ENCODE data around the gene MAGI3.
"Not testable (repeated sequence)": the region's sequence is repeated elsewhere in the genome, so short reads cannot be mapped to it uniquely, and the experiment has no call there.

MAGI3 gene

DNA sequence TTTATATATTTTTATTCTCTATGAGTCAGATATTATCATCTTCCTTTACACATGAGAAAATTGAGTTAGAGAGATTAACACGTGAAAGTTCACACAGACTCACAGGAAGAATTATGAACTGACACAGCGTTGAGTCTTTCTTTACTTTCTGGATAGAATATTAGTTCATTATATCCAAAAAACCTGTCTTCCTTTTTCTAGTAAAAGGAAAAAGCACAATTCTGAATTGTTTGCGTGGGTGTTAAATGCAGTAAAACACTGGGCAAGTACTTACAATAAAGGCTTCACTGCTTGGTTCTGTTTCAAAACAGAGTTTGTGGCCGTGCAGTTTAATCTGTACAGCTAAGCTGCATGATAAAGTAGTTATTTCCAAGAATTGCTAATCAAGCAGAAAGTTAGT, 10.8 kb downstream of the MAGI3 start:
- DNase-seq, result no peak

DNA sequence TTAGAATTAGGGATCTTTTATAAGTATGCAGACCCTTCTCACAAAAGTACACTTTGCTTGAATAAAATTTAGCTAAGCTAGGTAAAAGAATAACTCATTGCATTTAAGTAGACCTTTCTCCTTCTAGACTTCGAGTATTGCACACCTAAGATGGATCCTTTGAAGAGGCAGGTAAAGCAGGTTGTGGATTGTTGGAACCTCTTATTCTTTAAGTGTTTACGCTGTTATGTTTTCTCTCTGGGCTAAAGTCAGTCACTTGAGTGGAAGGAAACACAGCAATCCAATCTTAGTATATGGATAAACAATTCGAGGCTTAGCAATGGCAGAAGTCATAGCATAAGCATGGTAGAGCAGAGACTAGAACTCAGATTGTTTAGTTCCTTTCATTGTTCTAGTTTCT, 11.4 kb downstream of the MAGI3 start:
- DNase-seq, result no peak

DNA sequence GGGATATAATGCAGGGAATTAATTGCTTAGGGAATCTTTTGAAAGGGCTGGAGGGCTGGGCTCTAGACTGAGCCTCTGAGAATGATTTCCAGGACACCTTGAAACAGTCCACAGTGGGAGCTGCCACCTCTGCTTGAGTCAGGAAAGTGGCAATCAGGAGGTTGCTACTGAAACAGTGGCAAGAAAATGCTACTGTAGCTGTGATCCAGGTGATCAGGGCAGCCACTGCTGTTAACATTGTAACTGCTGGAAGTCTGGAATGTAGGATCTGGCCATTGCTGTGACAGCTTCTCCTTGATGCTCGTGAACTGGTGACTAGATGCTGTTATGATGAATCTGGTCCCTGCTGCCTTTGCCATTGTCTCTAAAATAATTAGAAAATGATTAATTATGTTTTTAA, 12.8 kb downstream of the MAGI3 start:
- DNase-seq, result no peak

DNA sequence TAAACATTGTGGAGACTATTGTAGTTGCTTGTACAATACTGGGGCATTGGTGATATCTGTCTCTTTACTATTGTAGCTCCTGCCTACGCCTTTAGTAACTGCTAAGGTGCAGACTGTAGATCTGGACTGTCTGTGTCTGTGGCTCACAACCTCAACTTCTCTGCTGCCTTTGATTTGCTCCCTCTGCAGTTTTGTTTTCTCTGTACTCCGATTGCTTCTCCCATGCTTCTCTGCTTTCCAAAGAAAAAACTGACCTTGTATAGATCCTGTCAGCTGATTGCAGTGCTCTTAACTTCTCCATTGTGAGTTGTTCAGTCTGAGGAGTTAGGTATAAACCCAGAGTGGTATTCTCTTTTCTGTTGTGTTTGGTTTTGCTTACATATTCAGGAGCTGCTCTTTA, 15.3 kb downstream of the MAGI3 start:
- DNase-seq, result no peak

DNA sequence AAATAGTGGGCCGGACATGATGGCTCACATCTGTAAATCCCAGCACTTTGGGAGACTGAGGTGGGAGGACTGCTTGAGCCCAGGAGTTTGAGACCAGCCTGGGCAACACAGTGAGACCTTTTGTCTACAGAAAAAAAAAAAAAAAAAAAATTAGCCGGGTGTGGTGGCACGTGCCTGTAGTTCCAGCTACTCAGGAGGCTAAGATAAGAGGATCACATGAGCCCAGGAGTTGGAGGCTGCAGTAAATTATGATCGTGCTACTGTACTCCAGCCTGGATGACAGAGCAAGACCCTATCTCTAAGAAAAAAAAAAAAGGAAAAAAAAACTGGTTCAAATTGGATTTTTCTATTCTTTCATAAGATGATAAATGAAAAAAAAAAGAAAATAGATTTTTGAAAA, 15.8 kb downstream of the MAGI3 start:
- DNase-seq, result not testable (repeated sequence)

DNA sequence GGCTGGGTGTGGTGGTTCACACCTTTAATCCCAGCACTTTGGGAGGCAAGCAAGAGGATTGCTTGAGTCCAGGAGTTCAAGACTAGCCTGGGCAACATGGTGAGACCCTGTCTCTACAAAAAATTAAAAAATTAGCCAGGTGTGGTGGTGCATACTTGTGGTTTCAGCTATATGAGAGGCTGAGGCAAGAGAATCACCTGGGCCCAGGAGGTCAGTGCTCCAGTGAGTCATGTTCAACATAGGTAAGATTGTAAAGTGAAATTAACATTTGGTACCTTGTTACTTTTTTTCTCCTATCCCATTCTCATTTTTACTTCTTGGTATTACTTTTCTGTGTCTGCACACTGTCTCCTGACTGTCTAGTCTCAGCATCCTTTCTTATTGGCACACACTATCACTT, 19.0 kb downstream of the MAGI3 start:
- DNase-seq, result no peak

DNA sequence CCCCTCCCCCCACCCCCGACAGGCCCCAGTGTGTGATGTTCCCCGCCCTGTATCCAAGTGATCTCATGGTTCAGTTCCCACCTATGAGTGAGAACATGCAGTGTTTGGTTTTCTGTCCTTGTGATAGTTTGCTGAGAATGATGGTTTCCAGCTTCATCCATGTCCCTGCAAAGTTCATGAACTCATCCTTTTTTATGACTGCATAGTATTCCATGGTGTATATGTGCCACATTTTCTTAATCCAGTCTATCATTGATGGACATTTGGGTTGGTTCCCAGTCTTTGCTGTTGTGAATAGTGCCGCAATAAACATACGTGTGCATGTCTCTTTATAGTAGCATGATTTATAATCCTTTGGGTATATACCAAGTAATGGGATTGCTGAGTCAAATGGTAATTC, 21.7 kb downstream of the MAGI3 start:
- not testable (repeated sequence) for DNase-seq

DNA sequence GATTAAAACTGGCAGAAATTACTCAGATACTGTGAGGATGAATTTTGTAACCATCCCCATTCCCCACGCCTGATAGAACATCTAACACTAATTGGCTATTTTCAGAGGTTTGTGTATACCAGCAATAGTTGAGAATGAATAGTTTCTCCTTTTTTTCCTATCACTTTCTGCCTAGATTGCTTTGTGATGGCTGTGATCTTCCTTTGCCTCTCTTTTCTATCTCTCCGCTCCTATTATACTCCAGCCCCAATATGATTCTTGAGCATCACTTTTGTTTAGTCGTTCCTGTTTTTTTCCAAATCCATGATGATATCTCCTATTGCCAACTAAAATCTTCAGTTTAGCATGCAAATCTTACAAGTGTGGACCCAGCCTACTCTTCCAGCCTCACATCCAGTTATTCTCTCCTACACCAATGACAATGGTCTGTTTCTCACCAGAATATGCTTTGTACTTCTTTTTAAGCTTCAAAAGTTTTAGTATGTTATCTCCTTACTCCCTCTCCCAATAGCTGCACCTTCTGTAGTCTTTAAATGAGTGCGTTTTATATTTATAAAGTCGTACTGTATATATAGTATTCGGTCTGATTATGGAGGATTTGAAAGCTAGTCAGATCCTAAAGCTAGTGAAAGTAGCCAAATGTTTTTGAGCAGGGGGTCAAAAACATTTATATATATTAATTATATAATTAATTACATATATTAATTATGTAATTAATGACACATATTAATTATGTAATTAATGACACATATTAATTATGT, 25.2 kb downstream of the MAGI3 start:
- no peak for DNase-seq

DNA sequence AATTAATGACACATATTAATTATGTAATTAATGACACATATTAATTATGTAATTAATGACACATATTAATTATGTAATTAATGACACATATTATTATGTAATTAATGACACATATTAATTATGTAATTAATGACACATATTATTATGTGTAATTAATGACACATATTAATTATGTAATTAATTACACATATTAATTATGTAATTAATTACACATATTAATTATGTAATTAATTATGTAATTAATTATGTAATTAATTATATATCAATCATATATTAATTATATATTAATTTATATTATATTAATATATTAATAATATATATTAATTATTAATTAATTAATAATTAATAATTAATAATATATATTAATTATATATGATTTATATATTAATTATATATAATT, 25.8 kb downstream of the MAGI3 start:
- DNase-seq, result not testable (repeated sequence)

DNA sequence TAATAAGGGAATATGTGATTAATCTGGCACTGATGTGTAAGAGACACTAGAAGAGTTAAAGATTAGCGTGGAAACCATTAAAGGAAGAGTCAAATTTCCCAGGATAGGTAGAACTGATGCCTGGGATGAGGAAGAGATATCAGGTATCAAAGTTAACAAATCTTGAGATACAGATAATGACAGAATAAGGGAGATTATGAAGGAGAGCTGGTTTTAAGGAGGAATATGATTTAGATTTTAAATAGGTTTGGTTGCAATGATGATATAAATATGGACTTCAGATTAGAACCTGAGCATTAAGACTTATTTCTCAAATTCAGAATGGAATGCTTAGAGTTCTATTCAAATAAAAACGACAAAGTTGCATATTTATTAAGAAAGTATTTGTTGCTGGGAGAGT, 26.2 kb downstream of the MAGI3 start:
- DNase-seq, result no peak

DNA sequence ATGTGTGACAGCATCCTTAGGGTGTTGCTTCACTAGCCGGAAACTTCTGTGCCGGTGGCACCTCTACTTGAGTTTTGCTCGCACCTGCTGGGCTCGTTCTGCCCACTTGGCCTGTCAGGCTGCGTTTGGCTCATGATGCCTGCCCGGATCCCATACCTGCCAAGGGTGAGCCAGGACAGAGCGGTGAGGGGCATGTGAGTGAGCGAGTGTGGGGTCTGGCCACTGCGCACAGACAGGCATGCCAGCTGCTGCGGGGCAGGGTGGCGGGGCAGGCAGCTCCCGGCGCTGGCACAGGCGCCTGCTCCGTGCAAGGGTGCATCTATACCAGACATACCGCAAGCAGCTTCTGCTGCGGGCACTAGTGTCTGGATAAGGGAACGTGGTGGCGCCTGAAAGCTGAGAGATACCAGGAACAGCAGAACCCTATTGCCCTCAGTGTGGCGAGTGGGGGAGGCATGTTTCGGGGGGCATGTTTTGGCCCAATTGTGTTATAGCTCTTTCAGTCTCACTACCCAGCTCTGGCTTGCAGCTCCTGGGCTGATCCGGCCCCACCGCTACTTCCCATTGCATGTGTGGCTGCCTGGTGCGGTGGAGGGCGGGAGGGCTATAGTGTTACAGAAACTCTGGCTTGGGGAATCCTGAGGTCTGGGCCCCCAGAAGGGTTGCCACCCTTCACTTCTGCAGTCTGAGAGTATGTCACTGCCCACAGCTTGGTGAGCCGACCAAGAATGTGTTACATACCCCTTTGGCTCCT, 32.2 kb downstream of the MAGI3 start:
- no peak for DNase-seq

DNA sequence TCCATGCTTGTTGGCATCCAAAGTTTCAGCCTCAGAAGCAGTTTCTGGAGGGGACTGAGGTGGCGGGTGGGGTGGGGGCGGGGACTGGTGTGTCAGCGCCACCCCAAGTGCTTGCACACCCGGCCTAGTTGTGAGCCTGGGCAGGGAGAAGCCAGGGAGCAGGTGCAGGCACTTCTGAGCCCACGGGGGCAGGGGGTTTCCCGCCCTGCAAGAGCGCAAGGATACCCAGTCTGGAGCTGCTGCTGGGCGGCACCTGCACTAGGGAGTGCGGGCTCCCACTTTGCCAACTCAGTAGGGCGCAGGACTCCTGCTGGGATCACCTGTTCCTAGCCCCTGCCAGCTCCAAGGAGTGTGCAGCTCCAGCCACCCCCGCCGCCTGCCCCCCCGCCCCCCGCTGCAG, 33.5 kb downstream of the MAGI3 start:
- no peak for DNase-seq

DNA sequence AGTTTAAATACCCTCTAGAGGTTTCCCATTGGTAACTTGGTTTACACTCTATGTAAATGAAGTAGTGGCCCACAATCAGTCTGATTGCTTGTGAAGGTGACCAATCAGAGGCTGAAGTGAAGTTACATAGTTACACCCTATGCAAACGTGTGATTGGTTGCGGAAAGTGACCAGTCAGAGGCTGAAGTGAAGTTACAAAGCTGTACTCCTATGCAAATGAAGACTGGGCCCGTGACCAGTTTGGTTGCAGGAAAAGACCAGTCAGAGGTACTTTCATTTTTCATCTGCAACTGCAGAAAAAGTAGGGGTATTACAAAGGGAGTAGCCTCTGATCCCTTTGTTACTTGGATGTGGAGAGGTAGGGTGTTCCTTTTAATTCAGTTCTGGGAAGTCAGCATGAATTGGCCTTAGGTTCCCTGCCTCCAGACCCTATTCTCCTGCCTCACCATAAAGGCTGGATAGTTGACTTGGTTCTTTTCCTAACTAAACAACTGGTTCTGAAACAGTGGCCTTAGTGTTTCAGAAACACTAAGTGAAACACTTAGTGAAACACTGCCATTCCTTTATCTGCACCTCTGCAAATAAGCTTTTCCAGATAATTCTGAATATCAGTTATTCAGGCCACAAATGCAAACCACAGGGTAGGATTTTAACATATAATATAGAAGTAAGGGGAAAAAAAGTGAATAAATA, 39.3 kb downstream of the MAGI3 start:
- DNase-seq, result no peak

DNA sequence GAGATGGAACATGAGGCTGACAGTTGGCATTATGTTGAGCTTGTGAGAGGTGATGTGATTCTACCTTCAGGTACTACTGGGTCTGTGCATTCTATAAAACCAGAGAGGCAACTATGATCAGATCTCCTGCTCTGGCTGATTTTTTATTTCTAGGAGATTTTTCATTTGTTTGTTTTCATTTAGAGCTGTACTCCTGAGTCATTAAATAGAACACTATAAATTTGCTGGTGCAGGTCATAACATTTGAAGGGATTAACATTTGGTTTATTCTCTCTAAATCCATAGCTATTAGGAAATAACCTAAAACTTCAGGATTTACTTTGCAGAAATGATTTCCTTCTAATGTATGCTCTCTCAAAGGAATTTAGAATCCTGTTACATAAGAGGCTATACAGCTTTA, 42.9 kb downstream of the MAGI3 start:
- DNase-seq, result no peak

DNA sequence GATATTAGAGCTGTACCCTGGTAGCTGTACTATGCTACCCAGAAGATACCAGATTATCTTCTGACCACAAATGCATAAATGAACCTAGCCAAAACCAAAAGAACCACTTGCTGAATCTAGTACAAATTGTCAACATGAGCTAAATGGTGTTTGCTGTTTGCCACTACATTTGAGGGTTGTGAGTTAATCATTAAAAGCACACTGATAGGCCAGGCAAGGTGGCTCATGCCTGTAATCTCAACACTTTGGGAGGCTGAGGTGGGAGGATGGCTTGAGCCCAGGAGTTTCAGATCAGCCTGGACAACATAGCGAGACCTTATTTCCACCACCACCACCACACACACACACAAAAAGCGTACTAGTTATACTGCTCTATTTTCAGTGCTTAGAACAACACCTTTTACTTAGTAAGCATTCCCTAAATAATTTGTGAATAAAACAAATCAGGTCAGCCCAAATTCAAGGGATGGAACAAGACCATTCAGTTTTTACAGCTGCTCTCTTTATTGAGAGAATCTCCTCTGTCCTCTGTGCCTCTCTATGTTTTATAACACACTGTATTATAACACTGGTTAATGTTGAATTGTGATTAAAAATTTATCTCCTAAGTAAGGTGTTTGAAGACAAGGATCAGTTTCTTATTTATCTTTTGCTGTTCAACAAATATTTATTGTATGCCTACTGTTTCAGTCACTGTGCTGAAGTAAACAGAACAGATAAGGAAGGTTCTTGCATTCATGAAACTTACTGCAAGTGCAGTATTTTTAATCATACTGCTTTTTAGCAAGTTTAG, 44.0 kb downstream of the MAGI3 start:
- DNase-seq, result no peak

DNA sequence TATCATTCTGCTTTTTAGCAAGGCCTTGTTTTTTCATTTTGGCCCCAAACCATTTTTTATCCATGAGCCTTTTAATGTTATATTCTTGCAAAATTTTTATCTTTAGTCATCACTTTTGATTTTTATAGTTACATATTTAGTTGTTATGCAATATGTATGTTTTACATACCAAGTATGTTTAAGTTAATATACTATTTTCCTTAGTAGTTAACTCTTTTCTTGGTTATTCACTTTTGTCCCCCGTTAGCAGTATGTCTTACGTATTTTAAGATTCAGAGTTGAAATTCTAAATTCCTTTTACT, 44.5 kb downstream of the MAGI3 start:
- no peak for DNase-seq

DNA sequence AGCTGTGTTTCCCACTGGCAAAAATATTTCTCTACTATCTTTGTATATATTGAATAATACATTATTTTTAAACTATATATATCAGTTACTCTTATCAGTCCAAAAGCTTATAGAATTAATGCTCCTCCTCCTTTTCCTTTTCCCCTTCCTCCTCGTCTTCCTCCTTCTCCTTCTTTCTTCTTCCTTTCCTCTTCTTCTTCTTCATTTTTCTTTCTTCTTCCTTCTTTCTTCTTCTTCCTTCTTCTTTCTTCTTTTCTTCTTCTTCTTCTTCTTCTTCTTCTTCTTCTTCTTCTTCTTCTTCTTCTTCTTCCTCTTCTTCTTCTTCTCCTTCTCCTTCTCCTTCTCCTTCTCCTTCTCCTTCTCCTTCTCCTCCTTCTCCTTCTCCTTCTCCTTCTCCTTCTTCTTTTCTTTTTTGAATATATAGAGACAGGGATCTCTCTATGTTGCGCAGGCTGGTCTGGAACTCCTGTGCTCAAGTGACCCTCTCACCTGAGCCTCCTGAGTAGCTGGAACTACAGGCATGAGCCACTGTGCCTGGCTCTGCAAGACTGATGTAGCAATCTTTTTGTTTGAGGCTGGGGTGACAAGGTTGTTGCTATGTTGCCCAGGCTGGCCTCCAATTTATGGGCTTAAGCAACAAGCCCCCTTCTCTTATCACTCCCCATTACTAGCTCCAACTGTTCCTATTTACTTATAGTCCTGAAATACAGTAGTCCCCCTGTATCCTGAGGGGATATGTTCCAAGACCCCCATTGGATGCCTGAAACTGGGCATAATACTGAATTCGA, 47.4 kb downstream of the MAGI3 start:
- no peak for DNase-seq

DNA sequence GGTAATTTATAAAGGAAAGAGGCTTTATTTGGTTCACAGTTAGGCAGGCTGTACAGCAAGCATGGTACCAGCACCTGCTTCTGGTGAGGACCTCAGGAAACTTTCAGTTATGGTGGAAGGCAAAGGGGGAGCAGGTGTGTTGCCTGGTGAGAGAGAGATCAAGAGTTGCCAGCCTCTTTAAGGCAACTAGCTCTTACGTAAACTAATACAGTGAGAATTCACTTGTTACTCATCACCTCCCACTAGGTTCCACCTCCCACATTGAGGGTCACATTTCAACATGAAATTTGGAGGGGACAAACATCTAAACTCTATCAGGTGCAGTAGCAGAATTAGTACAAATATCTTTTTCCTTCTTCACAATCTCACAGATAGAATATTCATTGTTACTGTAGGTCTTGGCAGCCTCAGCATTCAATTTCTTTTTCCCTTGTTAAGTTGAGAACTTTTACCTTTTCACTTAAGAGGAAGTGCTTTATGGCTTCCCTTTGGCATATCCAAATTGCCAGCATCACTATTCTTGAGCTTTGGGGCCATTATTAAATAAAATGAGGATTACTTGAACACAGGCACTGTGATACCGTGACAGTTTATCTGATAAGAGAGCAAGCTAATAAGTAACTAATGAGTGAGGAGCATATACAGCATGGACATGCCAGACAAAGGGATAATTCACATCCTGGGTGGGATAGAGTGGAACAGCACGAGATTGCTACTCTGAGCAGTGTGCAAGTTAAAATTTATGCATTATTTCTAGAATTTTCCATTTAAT, 48.4 kb downstream of the MAGI3 start:
- DNase-seq, result no peak

DNA sequence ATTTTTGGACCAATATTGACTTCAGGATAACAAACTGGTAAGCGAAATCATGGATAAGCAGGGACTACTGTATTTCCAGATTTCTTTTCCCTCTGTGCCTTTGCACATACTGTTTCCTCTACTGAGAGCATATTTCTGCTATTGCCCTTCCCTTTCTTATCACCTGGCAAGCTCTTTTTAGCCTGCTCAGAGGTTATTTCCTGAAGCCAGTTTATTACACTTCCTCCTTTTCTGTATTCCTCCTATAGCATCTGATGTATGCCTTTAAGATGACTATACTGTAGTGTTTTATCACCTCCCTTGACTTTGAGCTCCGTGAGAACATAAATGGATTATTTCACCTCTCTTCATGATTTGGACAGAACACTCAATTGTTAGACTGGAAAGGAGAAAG, 49.0 kb downstream of the MAGI3 start:
- no peak for DNase-seq

DNA sequence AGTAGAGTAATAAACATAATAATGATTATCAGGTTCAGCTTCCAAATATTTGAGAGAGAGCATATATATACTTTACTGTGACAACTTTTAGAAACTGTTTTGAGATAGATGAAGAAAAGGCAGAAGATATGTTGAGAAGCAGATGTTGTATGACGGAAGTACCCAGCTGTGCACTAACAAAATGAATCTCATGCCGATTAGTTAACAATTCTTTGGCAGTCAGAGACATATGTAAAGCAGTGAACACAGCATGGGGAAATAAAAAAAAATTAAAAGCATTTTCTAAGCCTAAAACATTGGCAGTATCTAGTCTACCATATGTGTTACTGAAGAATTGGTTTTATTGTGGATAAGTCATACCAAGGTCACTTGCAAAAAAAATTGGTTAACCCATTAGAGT, 51.8 kb downstream of the MAGI3 start:
- no peak for DNase-seq

DNA sequence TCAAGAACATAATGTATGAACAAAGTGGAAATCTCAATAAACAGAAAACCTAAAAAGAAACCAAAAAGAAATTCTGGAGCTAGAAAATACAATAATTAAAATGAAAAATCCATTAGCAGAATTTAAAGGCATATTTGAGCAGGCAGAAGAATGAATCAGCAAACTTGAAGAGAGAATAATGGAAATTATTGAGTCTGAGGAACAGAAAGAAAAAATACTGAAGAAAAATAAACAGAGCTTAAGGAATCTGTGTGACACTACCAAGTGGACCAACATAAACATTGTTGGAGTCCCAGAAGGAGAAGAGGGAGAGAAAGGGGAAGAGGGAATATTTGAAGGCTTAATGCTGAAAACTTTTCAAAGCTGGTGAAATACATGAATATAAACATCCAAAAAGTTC, 54.5 kb downstream of the MAGI3 start:
- no peak for DNase-seq

DNA sequence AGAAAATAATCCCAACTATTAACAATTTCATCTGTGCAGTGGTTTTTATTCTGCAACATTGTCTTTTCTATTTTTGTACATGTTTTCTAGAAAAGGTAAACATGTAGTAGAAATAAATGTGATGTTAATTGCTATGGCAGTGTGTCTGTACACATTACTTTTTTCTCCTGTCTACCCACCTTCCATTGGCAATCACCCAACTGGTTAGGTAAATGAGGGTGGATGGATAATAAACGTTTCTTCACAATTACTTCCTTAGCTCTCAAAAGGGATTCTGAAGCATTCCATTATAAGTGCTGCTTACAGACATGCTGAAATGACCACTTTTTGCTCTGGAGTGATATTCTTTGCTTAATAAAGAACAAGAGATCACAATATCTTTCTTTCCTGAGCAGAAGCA, 61.4 kb downstream of the MAGI3 start:
- DNase-seq, result no peak
